Measurements from ENCODE around the gene PKNOX2. TPM values are rescaled to one million over a fixed set of nuclear protein-coding genes. Genes with fewer than 3 reads are reported as not detected.

Gene PKNOX2
- total RNA-seq, 4 donors from 2014 or later, result 0.83 to 4.1 (median 2.5) TPM

DNA sequence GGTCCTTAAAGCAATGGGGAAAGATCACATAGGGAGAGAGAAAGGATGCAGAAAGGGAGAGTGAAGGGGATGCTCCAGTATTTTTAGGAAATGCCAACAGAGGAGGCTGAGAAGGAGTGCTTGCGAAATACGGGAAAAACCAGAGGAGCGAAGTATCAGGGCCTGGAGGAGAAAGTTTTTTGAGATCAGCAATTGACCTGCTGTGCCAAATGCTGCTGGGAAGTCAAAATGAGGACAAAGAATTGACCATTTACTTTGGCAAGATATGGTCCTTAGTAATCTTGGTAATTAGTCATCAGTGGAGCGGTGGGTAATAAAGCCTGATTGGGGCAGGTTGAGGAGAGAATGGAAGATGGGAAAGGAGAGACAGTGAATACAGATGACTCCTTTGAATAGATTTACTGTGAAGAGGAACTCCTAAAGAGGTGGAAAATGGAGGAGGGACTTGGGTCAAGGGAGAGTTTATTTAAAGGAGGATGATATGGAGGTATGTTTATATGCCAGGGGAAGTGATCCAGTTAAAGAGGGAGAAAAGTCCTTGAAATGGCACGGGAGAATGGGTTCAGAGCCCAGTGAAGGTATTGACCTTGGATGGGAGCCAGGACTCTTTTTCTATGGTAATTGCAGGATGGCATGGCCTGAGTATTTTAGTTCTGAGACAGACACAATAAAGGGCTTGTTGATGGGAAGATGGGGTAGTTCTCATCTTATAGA is 111.5 kb downstream of the PKNOX2 start:
- no peak for DNase-seq (ENCODE audit: extremely low spot score)
- no peaks in the 10 kb centered on the region for H3K27me3 ChIP-seq
- no peaks in the 10 kb centered on the region for H3K4me1 ChIP-seq
- H3K9me3 ChIP-seq, result no peaks in the 10 kb centered on the region
- H3K36me3 ChIP-seq, result no peaks in the 10 kb centered on the region
- intact Hi-C loops (cut with DNase I), result no loop called here
- TF ChIP-seq POLR2AphosphoS5 (IDR thresholded peaks at IDR 0.05), result no peak
- TF ChIP-seq POLR2A (IDR thresholded peaks at IDR 0.05; ENCODE audit: low read depth), result no peak
- TF ChIP-seq EP300 (IDR thresholded peaks at IDR 0.05), result no peak
- TF ChIP-seq, protein P1, sequence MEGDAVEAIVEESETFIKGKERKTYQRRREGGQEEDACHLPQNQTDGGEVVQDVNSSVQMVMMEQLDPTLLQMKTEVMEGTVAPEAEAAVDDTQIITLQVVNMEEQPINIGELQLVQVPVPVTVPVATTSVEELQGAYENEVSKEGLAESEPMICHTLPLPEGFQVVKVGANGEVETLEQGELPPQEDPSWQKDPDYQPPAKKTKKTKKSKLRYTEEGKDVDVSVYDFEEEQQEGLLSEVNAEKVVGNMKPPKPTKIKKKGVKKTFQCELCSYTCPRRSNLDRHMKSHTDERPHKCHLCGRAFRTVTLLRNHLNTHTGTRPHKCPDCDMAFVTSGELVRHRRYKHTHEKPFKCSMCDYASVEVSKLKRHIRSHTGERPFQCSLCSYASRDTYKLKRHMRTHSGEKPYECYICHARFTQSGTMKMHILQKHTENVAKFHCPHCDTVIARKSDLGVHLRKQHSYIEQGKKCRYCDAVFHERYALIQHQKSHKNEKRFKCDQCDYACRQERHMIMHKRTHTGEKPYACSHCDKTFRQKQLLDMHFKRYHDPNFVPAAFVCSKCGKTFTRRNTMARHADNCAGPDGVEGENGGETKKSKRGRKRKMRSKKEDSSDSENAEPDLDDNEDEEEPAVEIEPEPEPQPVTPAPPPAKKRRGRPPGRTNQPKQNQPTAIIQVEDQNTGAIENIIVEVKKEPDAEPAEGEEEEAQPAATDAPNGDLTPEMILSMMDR (IDR thresholded peaks at IDR 0.05), result no peak
- no peak overlapping the region for H3K4me3 ChIP-seq
- 80% methylated on average over 5 of the region's 5 CpGs for WGBS
- H3K27ac ChIP-seq (replicated peaks in 1 of 4), result no peak overlapping the region

DNA sequence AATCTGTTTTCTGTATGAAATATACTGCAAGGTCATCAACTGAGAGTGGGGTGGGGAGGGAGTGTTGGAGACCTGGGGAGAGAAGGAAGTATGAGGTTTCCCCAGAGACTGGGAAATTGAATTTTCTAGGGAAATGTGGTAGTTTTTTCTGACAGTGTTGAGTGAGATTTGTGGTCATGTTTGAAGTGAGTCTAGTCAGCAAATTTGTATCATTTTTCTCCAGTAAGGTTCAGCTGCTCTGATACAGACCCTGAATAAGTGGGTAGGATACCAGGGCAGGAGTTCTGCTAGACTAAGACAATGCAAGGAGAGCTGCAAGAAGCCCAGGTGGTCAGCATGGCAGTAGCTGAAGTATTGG is 112.0 kb downstream of the PKNOX2 start:
- intact Hi-C loops (cut with DNase I), result no loop called here
- no peak for DNase-seq (ENCODE audit: extremely low spot score)
- Histone ChIP-seq H3K9me3 (no peaks in the 10 kb centered on the region), H3K4me3 (no peak overlapping the region), H3K4me1 (no peaks in the 10 kb centered on the region), H3K27me3 (no peaks in the 10 kb centered on the region), H3K27ac (replicated peaks in 1 of 4) (no peak overlapping the region), H3K36me3 (no peaks in the 10 kb centered on the region)
- TF ChIP-seq POLR2A (IDR thresholded peaks at IDR 0.05; ENCODE audit: low read depth) (no peak), EP300 (IDR thresholded peaks at IDR 0.05) (no peak), POLR2AphosphoS5 (IDR thresholded peaks at IDR 0.05) (no peak)
- TF ChIP-seq, protein P1 (IDR thresholded peaks at IDR 0.05), result no peak

DNA sequence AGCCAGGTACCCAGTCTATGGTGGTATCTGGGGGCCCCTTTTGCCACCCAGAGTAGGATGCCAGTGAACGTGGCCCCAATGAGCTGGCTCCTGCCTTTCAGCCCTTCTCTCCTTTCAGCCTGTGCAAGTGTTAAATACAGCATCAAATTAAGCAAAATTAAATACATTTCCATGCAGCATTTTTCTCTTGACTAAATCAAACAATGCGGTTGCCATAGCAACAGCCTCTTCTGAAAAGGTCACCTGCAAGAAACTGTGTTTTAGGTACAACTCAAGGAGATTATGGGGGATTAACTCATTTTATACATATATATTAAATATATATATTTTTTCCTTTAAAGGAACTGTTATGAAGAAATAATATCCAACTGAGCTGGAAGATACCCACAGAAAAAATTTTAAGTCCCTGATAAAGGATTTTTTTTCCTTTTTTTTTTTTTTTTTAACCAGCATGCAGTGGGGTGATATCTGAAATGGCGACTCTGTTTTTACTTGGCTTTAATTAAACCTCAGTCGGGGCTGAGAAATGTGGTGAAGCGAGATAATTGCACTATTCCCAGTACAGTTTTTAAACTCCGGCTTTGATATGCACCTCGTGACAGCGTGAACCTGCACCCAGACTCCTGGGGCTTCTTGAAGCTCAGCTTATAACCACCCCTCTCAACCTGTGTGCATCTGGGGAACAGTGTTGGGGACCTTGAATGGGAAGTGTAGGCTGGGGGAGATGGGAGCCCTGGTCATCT is 115.3 kb downstream of the PKNOX2 start:
- 91% methylated on average over 8 of the region's 8 CpGs for whole genome bisulfite sequencing
- H3K4me1 ChIP-seq, result peaks cover 0 to 4% (median 0%) of the 10 kb centered on the region in 4 donors
- intact Hi-C loops (cut with DNase I), result no loop called here
- no peak overlapping the region for H3K4me3 ChIP-seq
- no peaks in the 10 kb centered on the region for H3K36me3 ChIP-seq
- no peaks in the 10 kb centered on the region for H3K9me3 ChIP-seq
- no peaks in the 10 kb centered on the region for H3K27me3 ChIP-seq
- no peak overlapping the region for H3K27ac ChIP-seq (replicated peaks in 1 of 4)
- DNase-seq (ENCODE audit: extremely low spot score), result no peak
- TF ChIP-seq EP300 (IDR thresholded peaks at IDR 0.05) (no peak), POLR2A (IDR thresholded peaks at IDR 0.05; ENCODE audit: low read depth) (no peak), POLR2AphosphoS5 (IDR thresholded peaks at IDR 0.05) (no peak)
- TF ChIP-seq, protein P1 (IDR thresholded peaks at IDR 0.05), result no peak

DNA sequence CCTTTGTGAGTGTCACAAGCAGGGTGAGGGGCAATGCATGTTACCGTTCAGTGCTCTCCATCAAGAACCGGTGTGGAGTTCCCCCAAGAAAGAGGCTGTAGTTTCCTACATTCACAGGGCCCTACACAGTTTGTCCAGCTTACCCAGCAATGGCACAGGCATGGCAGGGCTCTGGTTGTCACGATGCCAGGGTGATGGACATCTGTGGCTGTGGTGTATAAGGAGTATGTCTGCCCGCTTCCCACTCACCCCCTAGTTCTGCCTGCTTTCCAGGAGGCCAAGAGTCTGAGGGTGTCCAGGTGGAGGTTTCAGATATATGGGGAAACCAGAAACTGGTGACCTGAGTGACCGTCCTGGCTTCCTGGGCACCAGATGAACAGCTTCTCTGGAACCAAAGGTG is 116.1 kb downstream of the PKNOX2 start:
- no peak for TF ChIP-seq POLR2A (IDR thresholded peaks at IDR 0.05; ENCODE audit: low read depth)
- TF ChIP-seq EP300 (IDR thresholded peaks at IDR 0.05), result no peak
- TF ChIP-seq, protein P1 (IDR thresholded peaks at IDR 0.05), result no peak
- no peak for TF ChIP-seq POLR2AphosphoS5 (IDR thresholded peaks at IDR 0.05)

More for the DNA sequence above, 116.1 kb downstream of the PKNOX2 start:
- H3K4me1 ChIP-seq, result peaks cover 0 to 4% (median 0%) of the 10 kb centered on the region in 4 donors
- H3K27ac ChIP-seq (replicated peaks in 1 of 4), result no peak overlapping the region
- no peak overlapping the region for H3K4me3 ChIP-seq
- H3K9me3 ChIP-seq, result no peaks in the 10 kb centered on the region
- WGBS, result 87% methylated on average over 3 of the region's 5 CpGs
- no peaks in the 10 kb centered on the region for H3K36me3 ChIP-seq
- no peak for DNase-seq (ENCODE audit: extremely low spot score)
- no peaks in the 10 kb centered on the region for H3K27me3 ChIP-seq
- intact Hi-C loops (cut with DNase I), result no loop called here

All from esophagus muscularis mucosa (tissue), 4 donors.